ENCODE results near the gene SDR39U1.

SDR39U1 gene

GRCh38 chr14:24439830-24440605, 2.6 kb downstream of the SDR39U1 start:
- Histone ChIP-seq H3K27ac (ENCODE audit: extremely low read depth, low read depth, low read length) (no peak overlapping the region), H3K36me3 (ENCODE audit: control insufficient read depth in 2 of 2, insufficient read depth in 1 of 2, low read length in 2 of 2) (peaks cover 5 to 64% of the 10 kb centered on the region in 2 experiments; a peak in 2 of 3 replicates), H3K9me3 (ENCODE audit: control insufficient read depth, insufficient read depth, low read depth, low read length) (no peaks in the 10 kb centered on the region), H3K4me1 (ENCODE audit: control insufficient read depth, insufficient read depth, low read length) (peaks cover 8% of the 10 kb centered on the region), H3K4me3 (ENCODE audit: low read depth, low read length) (no peak overlapping the region)
- ChIA-PET CTCF (interaction anchor here (0.8 to 4.9 kb wide), 7 partner anchors 9 to 142 kb away, joined by 3 to 33 read pairs (median 4); no protein-coding TSS in a partner anchor), POLR2A (interaction anchor here (0.7 to 1.2 kb wide), 2 partner anchors 63 to 169 kb away, joined by 3 to 4 read pairs; partner anchors contain the start of gene RABGGTA)
- TF ChIP-seq ZNF18 (tag by site-specific recombination; IDR thresholded peaks at IDR 0.05) (no peak), ZNF26 (tag by site-specific recombination; IDR thresholded peaks at IDR 0.05) (no peak), TCF7L2 (IDR thresholded peaks at IDR 0.05; ENCODE audit: borderline replicate concordance, low read depth, low read length) (no peak), KLF1 (tag by site-specific recombination; IDR thresholded peaks at IDR 0.05) (no peak), ZNF791 (tag by site-specific recombination; IDR thresholded peaks at IDR 0.05) (no peak), IKZF3 (tag by site-specific recombination; IDR thresholded peaks at IDR 0.05) (no peak), ZNF155 (tag by site-specific recombination; IDR thresholded peaks at IDR 0.05) (no peak), SCRT2 (tag by site-specific recombination; IDR thresholded peaks at IDR 0.05) (no peak), ZNF76 (tag by site-specific recombination; IDR thresholded peaks at IDR 0.05; ENCODE audit: borderline replicate concordance, low read depth) (no peak), ZNF585B (tag by site-specific recombination; IDR thresholded peaks at IDR 0.05) (no peak), ZNF561 (tag by site-specific recombination; IDR thresholded peaks at IDR 0.05; ENCODE audit: borderline replicate concordance) (no peak), ZNF416 (tag by site-specific recombination; IDR thresholded peaks at IDR 0.05) (no peak), ZNF626 (tag by site-specific recombination; IDR thresholded peaks at IDR 0.05) (no peak), ZBTB48 (tag by site-specific recombination; IDR thresholded peaks at IDR 0.05) (no peak)
- TF ChIP-seq, protein P1, sequence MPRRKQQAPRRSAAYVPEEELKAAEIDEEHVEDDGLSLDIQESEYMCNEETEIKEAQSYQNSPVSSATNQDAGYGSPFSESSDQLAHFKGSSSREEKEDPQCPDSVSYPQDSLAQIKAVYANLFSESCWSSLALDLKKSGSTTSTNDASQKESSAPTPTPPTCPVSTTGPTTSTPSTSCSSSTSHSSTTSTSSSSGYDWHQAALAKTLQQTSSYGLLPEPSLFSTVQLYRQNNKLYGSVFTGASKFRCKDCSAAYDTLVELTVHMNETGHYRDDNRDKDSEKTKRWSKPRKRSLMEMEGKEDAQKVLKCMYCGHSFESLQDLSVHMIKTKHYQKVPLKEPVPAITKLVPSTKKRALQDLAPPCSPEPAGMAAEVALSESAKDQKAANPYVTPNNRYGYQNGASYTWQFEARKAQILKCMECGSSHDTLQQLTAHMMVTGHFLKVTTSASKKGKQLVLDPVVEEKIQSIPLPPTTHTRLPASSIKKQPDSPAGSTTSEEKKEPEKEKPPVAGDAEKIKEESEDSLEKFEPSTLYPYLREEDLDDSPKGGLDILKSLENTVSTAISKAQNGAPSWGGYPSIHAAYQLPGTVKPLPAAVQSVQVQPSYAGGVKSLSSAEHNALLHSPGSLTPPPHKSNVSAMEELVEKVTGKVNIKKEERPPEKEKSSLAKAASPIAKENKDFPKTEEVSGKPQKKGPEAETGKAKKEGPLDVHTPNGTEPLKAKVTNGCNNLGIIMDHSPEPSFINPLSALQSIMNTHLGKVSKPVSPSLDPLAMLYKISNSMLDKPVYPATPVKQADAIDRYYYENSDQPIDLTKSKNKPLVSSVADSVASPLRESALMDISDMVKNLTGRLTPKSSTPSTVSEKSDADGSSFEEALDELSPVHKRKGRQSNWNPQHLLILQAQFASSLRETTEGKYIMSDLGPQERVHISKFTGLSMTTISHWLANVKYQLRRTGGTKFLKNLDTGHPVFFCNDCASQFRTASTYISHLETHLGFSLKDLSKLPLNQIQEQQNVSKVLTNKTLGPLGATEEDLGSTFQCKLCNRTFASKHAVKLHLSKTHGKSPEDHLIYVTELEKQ (tag by site-specific recombination; IDR thresholded peaks at IDR 0.05; ENCODE audit: borderline replicate concordance) = no peak
- TF ChIP-seq, protein P2, sequence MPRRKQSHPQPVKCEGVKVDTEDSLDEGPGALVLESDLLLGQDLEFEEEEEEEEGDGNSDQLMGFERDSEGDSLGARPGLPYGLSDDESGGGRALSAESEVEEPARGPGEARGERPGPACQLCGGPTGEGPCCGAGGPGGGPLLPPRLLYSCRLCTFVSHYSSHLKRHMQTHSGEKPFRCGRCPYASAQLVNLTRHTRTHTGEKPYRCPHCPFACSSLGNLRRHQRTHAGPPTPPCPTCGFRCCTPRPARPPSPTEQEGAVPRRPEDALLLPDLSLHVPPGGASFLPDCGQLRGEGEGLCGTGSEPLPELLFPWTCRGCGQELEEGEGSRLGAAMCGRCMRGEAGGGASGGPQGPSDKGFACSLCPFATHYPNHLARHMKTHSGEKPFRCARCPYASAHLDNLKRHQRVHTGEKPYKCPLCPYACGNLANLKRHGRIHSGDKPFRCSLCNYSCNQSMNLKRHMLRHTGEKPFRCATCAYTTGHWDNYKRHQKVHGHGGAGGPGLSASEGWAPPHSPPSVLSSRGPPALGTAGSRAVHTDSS (tag by site-specific recombination; IDR thresholded peaks at IDR 0.05) = no peak
- TF ChIP-seq, protein P3, sequence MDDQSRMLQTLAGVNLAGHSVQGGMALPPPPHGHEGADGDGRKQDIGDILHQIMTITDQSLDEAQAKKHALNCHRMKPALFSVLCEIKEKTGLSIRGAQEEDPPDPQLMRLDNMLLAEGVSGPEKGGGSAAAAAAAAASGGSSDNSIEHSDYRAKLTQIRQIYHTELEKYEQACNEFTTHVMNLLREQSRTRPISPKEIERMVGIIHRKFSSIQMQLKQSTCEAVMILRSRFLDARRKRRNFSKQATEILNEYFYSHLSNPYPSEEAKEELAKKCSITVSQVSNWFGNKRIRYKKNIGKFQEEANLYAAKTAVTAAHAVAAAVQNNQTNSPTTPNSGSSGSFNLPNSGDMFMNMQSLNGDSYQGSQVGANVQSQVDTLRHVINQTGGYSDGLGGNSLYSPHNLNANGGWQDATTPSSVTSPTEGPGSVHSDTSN (CRISPR knock-in tag; IDR thresholded peaks at IDR 0.05) = no peak
